Kasumi-1 (cell line): ENCODE measurements around the gene PNPT1.
"Not testable (repeated sequence)": the region's sequence is repeated elsewhere in the genome, so short reads cannot be mapped to it uniquely, and the experiment has no call there.

Source experiments
- DNase-seq, 2 experiments: peaks; one replicate each; lab custom pipeline; 2025; lab: John Stamatoyannopoulos, UW

Gene PNPT1

DNA sequence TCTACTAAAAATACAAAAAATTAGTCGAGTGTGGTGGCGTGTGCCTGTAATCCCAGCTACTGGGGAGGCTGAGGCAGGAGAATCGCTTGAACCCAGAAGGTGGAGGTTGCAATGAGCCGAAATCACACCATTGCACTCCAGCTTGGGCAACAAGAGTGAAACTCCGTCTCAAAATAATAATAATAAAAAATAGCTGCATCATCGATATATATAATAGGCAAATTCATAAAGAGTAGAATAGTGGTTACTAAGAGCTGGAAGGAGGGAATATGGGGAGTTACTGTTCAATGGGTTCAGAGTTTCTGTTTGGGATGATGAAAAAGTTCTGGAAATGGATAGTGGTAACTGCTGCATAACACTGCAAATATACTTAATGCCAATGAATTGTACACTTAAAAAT, 96.8 kb downstream of the PNPT1 start:
- DNase-seq = not testable (repeated sequence)

DNA sequence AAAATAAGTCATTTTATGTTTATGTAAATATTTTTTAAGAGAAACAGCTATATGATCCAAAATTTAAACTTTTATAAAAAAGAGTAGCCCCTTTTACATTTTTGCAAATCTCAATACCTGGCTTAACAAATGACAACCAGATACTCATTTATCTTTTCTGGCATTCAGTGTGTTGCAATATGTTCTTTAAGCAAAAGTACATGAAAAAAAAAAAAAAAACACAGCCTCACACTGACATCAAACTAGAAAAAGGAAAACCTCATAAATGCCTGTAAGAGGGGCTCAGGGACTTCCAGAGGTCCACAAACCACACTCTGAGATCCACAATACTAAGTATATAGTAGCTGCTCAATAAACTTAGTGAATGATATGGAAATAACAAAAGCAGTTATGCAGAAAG, 98.1 kb downstream of the PNPT1 start:
- DNase-seq = no peak

DNA sequence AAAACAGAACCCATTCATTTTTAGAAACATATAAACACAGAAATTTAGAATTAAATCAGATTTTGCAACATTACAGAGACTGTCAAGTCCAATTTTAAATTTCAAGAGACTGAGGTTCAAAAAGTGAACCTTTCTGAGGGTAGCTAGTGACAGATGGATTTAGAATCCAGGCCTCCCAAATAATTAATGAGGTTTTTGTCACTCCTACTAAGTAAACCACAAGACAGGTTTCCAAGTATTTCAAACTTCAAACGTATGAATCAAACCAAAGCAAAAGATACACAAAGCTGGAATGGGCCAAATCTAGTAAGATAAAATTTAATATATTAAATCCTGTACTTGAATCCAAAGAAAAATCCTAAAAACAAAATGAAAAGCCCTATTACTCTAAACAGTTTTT, 101.5 kb downstream of the PNPT1 start:
- no peak for DNase-seq

DNA sequence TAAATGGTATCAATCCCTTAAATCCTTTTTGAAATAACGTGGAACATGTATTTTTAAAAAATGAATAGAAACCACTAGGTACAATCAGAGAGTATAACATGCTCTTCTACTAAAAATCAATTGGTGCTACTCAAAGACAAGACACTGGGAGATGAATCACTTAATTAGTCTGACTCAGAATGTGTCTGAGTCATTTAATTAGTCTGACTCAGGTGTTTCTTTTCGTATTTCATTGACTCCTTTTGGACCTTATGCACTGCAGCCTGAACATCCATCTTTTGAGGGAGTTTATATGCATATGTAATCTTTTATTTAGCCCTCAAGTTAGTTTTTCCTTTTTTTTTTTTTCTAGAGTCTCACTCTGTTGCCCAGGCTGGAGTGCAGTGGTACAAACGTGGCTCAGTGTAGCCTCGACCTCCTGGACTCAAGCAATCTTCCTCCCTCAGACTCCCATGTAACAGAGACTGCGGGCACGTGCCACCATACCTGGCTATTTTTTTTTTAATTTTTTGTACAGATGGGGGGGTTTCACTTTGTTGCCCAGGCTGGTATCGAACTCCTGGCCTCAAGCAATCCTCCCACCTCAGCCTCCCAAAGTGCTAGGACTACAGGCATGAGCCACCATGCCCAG, 102.7 kb downstream of the PNPT1 start:
- DNase-seq = no peak

DNA sequence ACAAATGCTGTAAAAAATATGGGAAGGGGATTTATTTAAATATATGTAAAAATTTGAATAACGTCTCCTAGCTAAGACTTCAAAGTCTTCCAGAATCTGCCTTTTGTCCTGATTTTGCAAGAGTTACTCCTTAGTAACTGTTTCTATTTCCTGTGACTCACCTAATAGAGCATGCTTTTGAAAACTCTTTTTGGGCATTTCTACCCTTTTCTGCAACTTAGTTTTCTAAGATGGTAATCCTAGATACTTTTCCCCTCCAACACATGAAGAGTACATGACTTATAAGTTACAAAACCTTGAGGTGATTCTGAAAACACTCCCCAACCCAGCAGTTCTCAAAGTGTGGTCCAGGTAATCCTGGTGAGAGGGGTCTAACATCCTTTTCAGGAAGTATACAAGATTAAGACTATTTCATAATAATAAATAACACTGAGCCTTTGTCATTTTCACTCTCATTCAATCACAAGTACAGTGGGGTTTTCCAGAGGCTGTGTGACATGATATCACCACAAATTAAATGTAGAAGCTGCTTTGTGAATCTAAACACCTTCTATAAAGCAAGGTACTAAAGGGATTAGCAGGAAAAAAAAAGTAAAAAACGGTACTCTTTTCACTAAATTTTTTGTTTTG, 108.1 kb downstream of the PNPT1 start:
- no peak for DNase-seq
